Stimulated activated CD8-positive, alpha-beta memory T cell treated with anti-CD3 and anti-CD28 coated beads, Interleukin-7, amount 100 ng/mL, for 24 hours (primary cell): ENCODE data around the gene APOA5.
"Not testable (repeated sequence)": the region's sequence is repeated elsewhere in the genome, so short reads cannot be mapped to it uniquely, and the experiment has no call there.

Experiments used
- DNase-seq: peaks from one replicate; pipeline ENCODE4 v3.0.0-alpha.2; 2020; ENCODE audit warnings: low read depth

APOA5 gene

DNA sequence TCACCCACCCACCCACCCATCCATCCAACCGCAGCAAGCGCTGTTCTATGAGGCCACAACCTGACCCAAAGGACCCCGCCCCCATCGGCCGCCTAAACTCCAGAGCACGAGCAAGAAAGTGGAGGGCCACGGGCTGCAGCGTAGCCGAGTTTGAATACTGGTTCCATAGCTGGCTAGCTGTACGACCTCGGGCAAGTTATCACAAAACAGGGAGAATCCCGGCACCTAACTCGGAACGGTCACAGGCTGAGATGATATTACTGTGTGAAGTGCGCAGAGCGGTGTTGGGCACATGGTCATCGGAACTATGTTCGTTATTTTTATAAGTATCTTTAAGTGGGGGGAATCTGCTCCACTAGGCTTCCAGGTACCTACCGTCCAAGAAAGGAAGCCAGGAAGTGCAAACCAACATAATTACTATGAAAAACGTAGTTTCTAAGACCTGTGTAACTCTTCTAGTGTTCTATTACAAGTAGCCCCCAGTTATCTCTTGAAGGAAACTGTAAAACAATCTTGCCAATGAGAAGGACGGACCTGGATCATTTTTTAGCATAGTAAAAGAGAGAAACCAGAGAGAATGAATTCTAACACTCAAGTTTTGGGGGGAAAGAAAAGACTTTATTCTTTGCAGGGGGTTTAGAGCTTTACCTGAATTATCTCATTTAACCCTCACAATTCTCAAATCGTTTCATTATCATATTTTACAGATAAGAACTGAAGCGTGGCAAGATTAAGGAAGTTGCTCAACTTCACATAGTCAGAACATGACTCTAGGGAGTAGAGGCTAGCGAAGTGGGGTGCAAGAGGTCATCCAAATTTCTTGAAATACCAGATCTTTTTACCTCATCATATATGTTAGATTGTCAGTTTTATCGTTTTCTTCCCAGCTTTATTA is 18.2 kb downstream of the APOA5 start:
- DNase-seq, result no peak

DNA sequence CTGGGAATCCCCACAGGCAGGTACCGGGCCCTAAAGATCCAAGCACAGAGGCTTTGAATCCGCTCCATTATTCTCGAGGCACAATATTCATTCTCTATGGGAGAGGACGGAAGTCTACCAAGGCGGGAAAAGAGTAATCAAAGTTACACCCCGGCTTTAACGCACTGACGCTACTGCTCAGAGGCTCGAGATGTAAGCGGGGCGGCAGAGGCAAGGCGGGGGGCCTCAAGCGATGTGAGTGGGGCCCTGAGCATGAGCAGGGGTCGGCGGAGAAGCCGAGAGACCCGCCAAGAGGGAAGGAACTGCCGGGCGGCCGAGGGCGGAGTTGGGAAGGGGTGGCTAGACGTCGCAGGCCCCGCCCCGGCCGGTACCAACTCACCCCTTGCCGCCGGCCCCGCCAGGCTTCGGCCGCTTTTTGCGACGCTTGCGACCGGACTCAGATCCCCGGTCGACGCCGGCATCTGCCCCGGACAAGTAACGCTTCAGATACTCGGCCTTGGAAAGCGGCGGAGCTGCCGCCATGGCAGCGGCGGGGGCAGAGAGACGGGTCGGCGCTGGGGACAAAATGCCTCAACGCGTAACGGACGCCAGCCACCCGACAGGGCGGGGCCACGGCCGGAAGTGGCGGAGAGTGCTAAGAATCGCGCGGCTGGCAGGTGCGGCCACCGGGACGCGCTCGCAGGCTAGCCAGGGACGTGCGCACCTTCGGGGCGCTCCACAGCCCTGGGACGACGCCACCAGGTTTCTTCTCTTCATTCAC is 19.1 kb downstream of the APOA5 start, which contains the start of gene BUD13:
BUD13 (minus strand) TSS at position 545 of the 760 bp plus-strand sequence; CDS start at position 522, 23 bp downstream.
- peak; percentile 86 for DNase-seq

DNA sequence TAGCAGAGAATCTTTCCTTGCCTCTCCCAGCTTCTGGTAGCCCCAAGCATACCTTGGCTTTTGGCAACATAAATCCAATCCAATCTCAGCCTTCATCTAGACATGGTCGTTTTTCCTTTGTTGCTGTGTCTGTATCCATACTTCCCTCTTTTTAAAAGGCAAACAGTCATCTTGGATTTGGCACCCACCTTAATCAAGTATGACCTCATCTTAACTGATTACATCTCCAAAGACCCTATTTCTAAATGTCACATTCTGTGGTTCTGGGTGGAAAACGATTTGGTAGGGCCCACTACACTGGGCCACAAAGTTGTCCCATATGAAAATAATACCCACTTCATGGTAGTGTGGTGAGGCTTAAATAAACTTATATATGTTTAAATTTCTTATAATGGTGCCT is 19.7 kb downstream of the APOA5 start:
- no peak for DNase-seq

DNA sequence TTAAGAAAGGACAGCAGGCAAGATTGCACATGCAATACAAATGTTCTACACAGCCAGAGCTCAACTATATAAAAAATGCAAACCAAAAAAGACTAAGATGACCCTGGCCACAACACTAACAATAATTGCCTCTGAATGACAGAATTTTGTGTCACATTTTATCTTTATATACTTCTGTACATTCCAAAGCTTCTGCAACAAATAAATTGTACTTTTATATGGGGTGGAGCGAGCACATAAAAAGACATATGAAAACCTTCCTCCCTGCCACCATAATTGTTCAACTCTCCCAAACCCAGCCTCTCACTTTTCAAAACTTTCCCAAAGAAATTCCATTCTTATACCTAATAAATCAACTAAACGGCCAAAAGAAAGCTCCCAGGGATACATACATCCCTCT is 29.5 kb downstream of the APOA5 start:
- DNase-seq, result no peak

DNA sequence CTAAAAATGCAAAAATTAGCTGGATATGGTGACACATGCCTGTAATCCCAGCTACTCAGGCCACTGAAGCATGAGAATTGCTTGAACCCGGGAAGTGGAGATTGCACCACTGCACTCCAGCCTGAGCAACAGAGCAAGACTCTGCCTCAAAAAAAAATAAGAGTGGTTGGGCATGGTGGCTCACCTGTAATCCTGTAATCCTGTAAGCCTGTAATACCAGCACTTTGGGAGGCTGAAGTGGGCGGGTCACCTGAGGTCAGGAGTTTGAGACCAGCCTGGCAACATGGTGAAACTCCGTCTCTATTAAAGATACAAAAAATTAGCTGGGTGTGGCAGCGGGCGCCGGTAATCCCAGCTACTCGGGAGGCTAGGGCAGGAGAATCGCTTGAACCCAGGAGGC is 35.6 kb downstream of the APOA5 start:
- not testable (repeated sequence) for DNase-seq

DNA sequence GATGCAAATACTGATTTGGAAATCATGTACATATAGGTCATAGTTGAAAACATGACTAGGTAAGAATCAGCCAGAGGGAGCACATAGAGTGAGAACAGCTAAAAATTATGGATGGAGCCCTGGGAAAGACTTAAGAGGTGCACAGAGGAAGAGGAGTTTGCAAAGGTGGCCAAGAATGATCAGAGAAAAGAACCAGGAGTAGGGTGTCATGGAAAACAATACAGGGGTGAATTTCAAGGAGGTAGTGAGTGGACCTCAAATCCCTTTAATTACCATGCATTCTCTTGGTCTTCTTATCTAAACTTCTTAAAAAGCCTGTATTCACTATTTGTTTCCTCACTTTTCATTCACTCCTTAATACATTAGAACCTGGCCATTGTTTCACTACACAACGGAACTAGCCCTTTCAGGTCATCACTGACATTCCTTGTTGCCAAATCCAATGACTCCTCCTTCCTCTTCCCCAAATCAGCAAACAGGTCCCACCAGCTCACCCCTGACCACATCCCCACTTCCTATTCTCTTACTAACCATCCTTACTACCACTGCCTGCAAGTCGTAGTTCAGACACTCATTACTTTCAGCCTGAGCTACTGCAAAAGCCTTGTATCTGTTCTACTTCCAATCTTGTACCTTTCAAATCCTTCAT is 41.5 kb downstream of the APOA5 start:
- DNase-seq, result no peak

DNA sequence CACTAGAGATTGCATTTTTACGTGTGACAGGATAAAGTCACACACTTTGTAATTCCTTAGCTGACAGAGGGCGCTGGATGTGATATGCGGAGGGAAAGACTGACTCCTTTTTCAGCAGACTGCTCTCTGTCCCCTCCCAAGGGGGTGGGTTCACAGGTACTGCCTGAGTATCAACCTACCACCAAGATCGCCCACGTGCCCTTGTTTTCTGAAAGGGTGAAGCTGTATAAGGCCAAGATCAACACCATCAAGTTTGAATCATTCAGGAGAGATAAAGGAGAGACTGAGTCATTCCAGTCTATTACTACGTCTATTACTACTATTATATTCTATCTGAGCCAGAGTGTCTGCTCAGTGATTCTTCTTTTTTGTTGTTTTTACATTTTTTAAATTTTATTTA is 49.6 kb downstream of the APOA5 start:
- no peak for DNase-seq

DNA sequence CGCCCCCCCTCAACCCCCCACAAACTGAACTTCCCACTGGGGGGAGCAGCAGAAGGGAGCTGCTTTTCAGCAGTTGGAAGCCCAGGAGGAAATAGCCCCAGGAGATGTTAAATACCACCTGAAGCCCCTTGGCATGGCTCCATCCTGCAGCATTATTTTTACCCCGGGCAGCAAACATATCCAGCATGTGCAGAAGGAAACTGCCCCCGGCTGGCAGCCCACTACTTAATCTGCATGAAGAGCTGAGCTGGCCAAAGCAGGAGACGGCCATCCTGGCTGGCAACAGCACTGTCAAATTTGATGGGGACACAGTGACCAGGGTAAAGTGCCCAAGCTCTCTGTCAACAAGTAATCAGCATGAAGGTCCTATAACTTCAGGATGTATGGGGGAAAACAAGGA is 50.9 kb downstream of the APOA5 start:
- no peak for DNase-seq
